Hippocampal formation (tissue), 2 donors: ENCODE data around the gene WNT6.
"Not testable (repeated sequence)": the region's sequence is repeated elsewhere in the genome, so short reads cannot be mapped to it uniquely, and the experiment has no call there.

Experiments
- DNase-seq, 2 donors: peaks; one replicate each; lab custom pipeline; 2025; lab: John Stamatoyannopoulos, UW

The WNT6 gene

GRCh38 chr2:218830526-218831306 is 28.9 kb upstream of the WNT6 start:
- DNase-seq = no peak

DNA sequence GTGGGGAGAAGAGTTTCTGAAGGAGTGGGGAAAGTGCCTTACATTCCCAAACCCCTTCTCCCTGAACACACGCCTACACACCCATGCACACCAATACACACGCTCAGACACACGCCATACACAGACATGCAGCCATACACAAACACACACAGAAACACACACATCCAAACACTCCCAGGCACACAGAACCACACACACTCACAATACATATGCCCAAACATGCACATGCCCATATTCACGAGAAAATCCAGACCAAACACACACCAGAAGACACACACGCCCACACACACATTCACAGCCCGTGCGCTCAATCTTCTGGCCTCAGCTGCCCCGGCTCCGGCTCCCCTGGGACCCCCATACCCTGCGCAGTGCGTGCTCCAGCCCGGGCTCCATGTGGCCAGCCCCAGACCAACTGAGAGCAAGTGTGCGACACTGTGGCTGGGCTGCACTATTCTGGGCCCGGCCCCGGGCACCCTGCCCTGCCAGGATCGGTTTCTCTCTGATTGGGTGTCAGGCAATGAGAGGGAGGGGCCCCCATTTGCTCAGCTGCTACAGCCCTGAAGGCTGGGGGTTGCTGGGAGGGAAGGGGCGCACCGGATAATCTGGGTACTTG is 28.1 kb upstream of the WNT6 start, which contains the start of gene PRKAG3:
Gene PRKAG3, minus strand, starts transcription at position 426 of the 613 bp plus-strand sequence.
- DNase-seq = no peak

DNA sequence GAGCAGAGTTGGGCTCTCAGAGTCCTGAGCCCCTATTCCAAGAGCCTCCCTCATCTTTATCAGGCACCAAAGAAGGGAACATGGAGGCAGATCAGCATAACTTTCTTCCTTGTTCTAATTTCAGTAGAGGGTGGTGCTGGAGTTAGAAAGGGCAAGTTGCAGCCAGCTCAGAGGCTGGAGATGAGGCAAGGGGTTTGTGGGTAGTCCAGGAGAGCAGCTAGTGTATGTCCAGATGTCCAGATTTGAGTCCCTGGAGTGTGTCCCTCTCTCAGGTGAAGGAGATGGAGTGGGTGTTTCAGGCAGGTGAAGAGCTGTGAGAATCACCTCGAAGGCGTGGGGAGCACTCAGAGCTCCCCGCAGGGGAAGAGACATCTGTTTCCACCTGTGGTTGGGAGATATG is 27.5 kb upstream of the WNT6 start:
- no peak for DNase-seq

DNA sequence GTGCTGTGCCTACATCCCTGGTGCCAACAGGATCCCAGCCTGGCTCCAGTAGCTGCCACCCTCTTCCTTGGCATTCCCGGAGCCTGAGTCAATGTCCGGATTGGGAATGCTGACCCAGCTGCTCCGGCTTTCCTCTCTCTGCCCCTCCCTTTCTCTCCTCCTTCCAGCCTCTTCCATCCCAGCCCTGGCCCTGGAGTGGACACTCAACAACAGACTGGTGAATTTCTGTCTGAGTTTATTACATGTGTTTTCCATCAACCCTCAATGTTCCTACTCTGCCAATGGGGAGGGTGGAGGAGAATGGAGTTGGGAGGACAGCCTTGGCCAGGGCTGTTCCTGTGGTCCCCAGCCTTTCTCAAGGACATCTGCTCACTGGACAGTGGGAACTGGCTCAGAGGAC is 27.1 kb upstream of the WNT6 start:
- no peak for DNase-seq

GRCh38 chr2:218833023-218833609 is 26.5 kb upstream of the WNT6 start:
- no peak for DNase-seq

- DNase-seq = no peak
These were observed 24.9 kb upstream of the WNT6 start for GRCh38 chr2:218834685-218835084.

- no peak for DNase-seq
These were observed 22.1 kb upstream of the WNT6 start for GRCh38 chr2:218837495-218837894.

- no peak for DNase-seq
These were observed 20.2 kb upstream of the WNT6 start for GRCh38 chr2:218839430-218839829.

- no peak for DNase-seq
These were observed 19.7 kb upstream of the WNT6 start for GRCh38 chr2:218839888-218840287.

DNA sequence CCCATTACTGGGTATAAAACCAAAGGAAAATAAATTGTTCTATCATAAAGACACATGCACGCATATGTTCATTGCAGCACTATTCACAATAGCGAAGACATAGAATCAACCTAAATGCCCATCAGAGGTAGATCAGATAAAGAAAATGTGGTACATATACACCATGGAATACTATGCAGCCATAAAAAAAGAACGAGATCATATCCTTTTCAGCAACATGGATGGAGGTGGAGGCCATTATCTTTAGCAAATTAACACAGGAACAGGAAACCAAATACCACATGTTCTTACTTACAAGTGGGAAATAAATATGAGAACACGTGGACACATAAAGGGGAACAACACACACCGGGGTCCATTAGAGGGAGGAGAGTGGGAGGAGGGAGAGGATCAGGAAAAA is 15.3 kb upstream of the WNT6 start:
- DNase-seq = not testable (repeated sequence)

GRCh38 chr2:218846963-218847362 is 12.6 kb upstream of the WNT6 start:
- DNase-seq = not testable (repeated sequence)

GRCh38 chr2:218849721-218850120 is 9.9 kb upstream of the WNT6 start:
- no peak for DNase-seq

DNA sequence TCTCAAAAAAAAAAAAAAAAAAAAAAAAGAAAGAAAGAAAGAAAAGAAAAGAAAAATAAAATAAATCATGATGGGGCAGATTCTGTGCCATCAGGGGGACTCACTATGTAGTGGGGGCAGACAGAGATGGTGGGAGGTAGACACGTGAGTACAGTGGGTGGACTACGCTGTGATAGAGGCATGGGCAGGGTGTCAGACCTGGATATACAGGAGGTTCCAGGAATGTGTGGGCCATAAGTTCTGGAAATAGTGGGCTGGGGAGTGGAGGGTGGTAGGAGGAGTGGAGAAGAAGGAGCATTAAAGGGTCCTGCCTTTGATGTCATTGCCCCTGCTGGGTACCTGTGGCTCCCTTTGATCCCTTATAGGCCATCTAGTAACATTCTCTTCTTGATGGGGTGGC is 8.8 kb upstream of the WNT6 start:
- DNase-seq = no peak

- no peak for DNase-seq
These were observed 8.3 kb upstream of the WNT6 start for GRCh38 chr2:218851286-218851685.

DNA sequence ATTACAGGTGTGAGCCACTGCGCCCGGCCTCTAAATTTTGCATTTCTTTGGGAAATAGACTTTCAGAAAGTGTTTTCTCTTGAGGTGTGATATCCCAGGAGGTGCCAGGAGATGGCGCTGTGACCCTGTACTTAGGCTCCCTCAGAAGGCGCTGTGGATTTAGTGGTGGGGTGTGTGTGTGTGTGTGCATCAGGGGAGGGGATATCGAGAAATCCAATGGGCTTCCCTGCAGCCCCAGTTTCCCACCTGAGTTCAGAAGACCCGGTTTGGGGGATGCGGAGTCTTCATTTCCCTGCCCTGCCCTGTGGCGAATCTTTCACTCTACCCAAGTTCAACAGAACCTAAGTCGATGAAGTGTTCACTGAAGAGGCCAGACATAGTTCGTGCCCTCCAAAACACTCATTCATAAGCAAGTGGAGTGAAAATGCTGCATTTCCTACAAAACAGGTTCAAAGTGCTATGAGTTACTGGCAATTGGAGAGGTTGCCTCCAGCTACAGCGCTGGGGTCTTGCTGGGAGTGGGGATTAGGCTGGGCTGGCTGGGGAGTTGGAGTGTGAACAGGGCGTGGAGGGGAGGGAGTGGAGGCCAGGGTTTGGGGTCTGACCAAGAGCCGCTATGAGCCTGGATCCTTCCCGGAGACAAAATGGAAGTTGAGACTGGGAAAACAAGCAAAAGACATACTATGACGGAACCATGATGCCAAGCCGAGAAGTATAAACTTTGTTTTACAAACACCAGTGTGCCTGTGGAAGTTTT is 6.5 kb upstream of the WNT6 start:
- DNase-seq = peak; percentile 6 to 46

- DNase-seq = no peak
These were observed 5.8 kb upstream of the WNT6 start for GRCh38 chr2:218853766-218854165.

DNA sequence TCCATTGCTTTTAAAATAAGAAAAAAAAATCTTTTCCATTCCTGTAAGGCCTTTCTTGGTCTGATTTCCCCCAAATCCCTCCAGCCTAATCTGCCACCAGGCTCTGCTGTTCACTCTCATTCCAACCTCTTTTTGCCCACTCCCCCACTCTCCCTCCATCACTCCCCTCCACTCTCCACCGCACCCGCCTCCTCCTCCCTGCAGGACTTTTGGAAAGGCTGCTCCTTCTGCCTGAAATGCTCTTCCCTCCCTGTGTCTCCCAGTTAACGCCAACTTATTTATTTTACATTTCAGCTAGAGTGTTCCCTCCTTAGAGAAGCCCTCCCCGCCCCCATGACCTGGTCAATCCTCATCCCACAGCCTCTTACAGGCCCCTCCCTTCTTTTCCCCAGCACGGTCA is 4.7 kb upstream of the WNT6 start:
- no peak for DNase-seq

DNA sequence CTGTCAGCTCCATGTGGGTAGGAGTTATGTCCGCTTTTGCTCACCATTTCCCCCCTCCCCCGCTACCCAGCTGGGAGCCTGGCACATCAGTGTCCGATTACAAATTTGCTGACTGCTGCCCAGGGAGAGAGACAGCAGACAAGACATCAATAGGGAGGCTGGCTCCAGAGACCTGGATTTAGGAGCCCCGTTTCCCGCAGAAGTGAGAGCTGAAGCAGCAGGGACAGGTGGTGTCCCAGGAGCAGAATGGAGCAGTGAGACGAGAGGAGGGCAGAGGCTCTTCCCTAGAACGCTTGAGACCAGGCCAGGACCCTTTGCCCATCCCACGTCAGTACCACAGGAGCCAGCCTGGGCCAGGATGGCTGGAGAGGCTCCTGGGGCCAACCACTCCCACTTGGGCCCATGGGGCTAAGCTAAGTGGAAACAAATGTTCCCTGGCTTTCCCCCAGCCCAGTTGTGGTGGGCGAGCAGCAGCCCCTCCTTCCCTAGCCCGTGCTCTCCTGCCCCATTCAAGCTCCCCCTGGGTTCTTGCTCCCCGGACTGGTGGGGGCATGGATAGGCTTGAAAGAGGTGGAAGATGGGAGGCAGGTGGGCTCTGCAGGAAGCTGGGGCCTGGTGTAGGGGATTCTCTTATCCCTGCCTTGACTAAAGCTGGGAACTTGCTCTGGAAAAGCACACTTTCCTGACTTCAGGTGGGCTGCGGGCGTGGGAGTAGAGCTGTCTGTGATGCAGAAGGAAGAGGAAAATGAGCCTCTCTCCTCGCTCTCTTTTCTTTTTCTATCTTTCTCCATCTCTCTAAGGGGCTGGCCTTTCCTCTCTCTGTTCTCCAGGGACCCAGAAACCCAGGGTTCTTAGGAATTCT is 4.1 kb upstream of the WNT6 start:
- no peak for DNase-seq

GRCh38 chr2:218856167-218856895 is 3.3 kb upstream of the WNT6 start:
- DNase-seq = no peak

- no peak for DNase-seq
These were observed 2.7 kb upstream of the WNT6 start for GRCh38 chr2:218856896-218857243.
